ENCODE data around the gene CHTF8. TPM values are rescaled to one million over a fixed set of nuclear protein-coding genes. Genes with fewer than 3 reads are reported as not detected.
A peak's percentile ranks its signal among the peaks of the same experiment; 100 is the strongest.

The CHTF8 gene
- total RNA-seq, 1 donor from 2014 or later = 83.1 TPM

DNA sequence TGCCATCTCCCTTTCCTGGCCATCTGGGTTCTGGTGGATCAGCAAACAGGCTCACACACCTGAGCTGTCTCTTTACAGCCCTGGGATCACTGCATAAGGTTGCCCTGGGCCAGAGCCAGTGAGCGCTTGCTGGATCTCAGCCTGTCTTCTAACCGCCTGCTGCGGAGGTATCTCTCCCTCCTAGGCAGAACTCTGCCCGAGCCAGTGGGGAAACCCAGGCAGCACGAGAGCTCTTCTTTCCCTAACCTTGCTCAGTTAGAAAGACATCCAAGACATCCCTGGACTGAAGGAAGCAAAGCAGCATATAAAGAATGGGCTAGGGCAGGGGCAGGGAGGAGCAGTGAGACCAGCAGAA lies 20.5 kb downstream of the CHTF8 start:
- Mint-ChIP-seq H3K27ac (ENCODE audit: unreplicated experiment) (no peak overlapping the region), H3K4me3 (ENCODE audit: unreplicated experiment) (no peak overlapping the region), H3K4me1 (ENCODE audit: low read depth) (peaks cover 12% of the 10 kb centered on the region), H3K9me3 (ENCODE audit: low read depth) (no peaks in the 10 kb centered on the region), H3K36me3 (ENCODE audit: low read depth) (peaks cover 9% of the 10 kb centered on the region), H3K27me3 (ENCODE audit: low read depth) (no peaks in the 10 kb centered on the region)
- TF ChIP-seq, protein P1, sequence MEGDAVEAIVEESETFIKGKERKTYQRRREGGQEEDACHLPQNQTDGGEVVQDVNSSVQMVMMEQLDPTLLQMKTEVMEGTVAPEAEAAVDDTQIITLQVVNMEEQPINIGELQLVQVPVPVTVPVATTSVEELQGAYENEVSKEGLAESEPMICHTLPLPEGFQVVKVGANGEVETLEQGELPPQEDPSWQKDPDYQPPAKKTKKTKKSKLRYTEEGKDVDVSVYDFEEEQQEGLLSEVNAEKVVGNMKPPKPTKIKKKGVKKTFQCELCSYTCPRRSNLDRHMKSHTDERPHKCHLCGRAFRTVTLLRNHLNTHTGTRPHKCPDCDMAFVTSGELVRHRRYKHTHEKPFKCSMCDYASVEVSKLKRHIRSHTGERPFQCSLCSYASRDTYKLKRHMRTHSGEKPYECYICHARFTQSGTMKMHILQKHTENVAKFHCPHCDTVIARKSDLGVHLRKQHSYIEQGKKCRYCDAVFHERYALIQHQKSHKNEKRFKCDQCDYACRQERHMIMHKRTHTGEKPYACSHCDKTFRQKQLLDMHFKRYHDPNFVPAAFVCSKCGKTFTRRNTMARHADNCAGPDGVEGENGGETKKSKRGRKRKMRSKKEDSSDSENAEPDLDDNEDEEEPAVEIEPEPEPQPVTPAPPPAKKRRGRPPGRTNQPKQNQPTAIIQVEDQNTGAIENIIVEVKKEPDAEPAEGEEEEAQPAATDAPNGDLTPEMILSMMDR (IDR thresholded peaks at IDR 0.05) = no peak
- peak; percentile 51 for DNase-seq (ENCODE audit: low spot score)

DNA sequence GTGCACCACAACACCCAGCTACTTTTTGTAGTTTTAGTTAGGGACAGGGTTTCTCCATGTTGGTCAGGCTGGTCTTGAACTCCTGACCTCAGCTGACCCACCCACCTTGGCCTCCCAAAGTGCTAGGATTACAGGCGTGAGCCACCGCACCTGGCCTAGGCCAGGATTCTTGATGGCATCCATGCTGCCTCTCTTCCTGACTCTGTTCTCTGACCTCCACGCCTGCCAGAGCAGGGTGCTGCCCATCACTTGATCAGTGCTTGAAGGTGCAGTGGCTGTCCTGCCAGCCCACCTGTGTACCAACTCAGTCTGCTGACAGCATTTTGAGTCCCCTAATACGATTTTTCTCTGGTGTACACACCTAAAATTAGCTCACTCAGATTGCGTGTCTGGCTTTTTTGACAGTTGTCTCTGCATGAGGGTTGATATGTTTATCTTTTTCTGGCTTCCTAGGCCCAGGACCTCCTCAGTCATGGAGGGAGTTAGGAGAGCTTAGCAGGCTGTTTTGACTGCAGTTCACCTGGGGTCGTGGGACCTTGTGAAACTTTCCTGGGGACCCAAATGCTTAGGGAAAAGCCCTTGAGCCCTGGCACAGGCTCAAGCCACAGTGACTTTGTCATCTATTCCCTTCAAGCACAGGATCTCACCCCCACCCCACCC lies 21.0 kb downstream of the CHTF8 start:
- TF ChIP-seq, protein P1 (IDR thresholded peaks at IDR 0.05) = no peak
- Mint-ChIP-seq H3K36me3 (ENCODE audit: low read depth) (peaks cover 9% of the 10 kb centered on the region), H3K9me3 (ENCODE audit: low read depth) (no peaks in the 10 kb centered on the region), H3K4me3 (ENCODE audit: unreplicated experiment) (no peak overlapping the region), H3K4me1 (ENCODE audit: low read depth) (peaks cover 14% of the 10 kb centered on the region), H3K27me3 (ENCODE audit: low read depth) (no peaks in the 10 kb centered on the region), H3K27ac (ENCODE audit: unreplicated experiment) (no peak overlapping the region)
- peak; percentile 49 for DNase-seq (ENCODE audit: low spot score)

DNA sequence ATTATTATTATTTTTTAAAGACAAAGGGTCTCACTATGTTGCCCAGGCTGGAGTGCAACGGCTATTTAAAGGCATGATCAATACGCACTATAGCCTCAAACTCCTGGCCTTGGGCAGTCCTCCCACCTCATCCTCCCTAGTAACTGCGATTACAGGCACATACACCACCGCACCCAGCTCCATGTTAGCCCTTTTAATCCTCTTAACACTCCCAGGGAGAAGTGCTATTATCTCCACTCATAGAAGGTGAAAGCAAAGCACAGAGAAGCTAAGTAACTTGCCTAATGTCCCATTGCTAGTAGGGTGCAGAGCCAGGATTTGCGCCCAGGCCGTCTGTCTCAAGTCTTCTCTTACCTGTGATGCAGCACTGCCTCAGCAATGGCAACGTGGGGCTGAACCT lies 22.0 kb downstream of the CHTF8 start:
- no peaks in the 10 kb centered on the region for H3K27me3 Mint-ChIP-seq (ENCODE audit: low read depth)
- TF ChIP-seq, protein P1 (IDR thresholded peaks at IDR 0.05) = no peak
- H3K36me3 Mint-ChIP-seq (ENCODE audit: low read depth) = peaks cover 9% of the 10 kb centered on the region

DNA sequence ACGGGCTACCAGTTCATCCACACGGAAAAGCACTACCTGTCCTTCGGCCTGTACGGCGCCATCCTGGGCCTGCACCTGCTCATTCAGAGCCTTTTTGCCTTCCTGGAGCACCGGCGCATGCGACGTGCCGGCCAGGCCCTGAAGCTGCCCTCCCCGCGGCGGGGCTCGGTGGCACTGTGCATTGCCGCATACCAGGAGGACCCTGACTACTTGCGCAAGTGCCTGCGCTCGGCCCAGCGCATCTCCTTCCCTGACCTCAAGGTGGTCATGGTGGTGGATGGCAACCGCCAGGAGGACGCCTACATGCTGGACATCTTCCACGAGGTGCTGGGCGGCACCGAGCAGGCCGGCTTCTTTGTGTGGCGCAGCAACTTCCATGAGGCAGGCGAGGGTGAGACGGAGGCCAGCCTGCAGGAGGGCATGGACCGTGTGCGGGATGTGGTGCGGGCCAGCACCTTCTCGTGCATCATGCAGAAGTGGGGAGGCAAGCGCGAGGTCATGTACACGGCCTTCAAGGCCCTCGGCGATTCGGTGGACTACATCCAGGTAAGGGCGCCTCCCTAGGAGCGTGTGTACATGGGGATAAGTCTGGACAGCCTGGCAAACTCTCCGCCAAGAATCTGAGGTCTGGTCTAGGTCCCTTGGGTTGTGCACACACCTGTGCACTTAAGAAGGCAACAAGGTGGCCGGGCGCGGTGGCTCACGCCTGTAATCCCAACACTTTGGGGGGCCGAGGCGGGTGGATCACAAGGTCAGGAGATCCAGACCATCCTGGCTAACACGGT lies 22.7 kb downstream of the CHTF8 start:
- DNase-seq (ENCODE audit: low spot score) = peak; percentile 87
- Mint-ChIP-seq H3K27me3 (ENCODE audit: low read depth) (no peaks in the 10 kb centered on the region), H3K27ac (ENCODE audit: unreplicated experiment) (no peak overlapping the region), H3K9me3 (ENCODE audit: low read depth) (no peaks in the 10 kb centered on the region), H3K36me3 (ENCODE audit: low read depth) (peaks cover 5% of the 10 kb centered on the region), H3K4me1 (ENCODE audit: low read depth) (peaks cover 22% of the 10 kb centered on the region), H3K4me3 (ENCODE audit: unreplicated experiment) (no peak overlapping the region)
- TF ChIP-seq, protein P1 (IDR thresholded peaks at IDR 0.05) = no peak

More for the DNA sequence above, 22.0 kb downstream of the CHTF8 start:
- peak; percentile 4 for DNase-seq (ENCODE audit: low spot score)
- Mint-ChIP-seq H3K27ac (ENCODE audit: unreplicated experiment) (no peak overlapping the region), H3K4me3 (ENCODE audit: unreplicated experiment) (no peak overlapping the region), H3K9me3 (ENCODE audit: low read depth) (no peaks in the 10 kb centered on the region), H3K4me1 (ENCODE audit: low read depth) (peaks cover 18% of the 10 kb centered on the region)

DNA sequence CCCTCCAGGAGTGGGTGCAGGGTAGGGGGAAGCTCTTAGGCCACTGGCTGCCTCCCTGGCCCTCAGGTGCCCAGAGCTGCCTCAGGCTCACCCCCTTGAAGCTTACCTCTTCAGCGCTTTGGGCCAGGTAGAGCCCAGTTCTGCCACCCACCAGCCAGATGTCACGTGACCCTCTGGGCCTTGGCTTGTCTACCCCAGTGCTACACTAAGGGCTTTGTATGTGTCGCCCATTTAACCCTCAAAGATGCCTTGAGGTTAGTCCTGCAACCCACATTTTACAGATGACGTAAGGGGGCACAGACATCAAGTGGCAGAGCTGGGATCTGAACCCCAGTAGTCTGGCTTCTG lies 23.5 kb downstream of the CHTF8 start:
- no peak overlapping the region for H3K27ac Mint-ChIP-seq (ENCODE audit: unreplicated experiment)
- no peaks in the 10 kb centered on the region for H3K27me3 Mint-ChIP-seq (ENCODE audit: low read depth)
- peaks cover 22% of the 10 kb centered on the region for H3K4me1 Mint-ChIP-seq (ENCODE audit: low read depth)
- TF ChIP-seq, protein P1 (IDR thresholded peaks at IDR 0.05) = no peak
- no peak overlapping the region for H3K4me3 Mint-ChIP-seq (ENCODE audit: unreplicated experiment)
- peaks cover 3% of the 10 kb centered on the region for H3K36me3 Mint-ChIP-seq (ENCODE audit: low read depth)
- peak; percentile 32 for DNase-seq (ENCODE audit: low spot score)
- no peaks in the 10 kb centered on the region for H3K9me3 Mint-ChIP-seq (ENCODE audit: low read depth)

Data from chondrocyte (in vitro differentiated cells).